Fibroblast of skin of right biceps (primary cell): ENCODE data around the gene RBMS3.
A peak's percentile ranks its signal among the peaks of the same experiment; 100 is the strongest.

Experiments used
- DNase-seq: peaks from one replicate; pipeline ENCODE4 v3.0.0-alpha.2; 2013

The RBMS3 gene

GRCh38 chr3:29694783-29695182, 413.9 kb downstream of the RBMS3 start:
- peak; percentile 98 for DNase-seq

DNA sequence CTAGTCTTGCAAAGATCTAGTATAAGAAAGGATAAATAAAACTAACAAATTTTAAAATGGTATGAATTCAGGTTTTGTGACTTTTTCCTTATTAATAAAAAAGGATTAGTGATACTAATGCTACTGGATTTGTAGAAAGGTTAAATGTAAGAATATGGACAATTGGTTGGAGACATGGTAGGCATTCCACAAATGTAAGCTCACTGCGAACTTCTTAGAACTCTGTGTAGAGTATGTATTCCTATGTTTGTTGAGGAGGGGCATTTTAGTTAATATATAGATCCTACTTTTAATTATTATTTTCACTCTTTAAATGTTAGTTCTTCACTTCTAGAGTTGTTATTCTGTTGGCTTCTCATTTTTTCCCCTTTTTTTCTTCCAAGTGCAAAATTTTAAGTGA, 414.3 kb downstream of the RBMS3 start:
- DNase-seq, result peak; percentile 40

- DNase-seq, result peak; percentile 83
Measured at GRCh38 chr3:29695643-29696198, 414.9 kb downstream of the RBMS3 start.

GRCh38 chr3:29696311-29696710, 415.4 kb downstream of the RBMS3 start:
- no peak for DNase-seq

DNA sequence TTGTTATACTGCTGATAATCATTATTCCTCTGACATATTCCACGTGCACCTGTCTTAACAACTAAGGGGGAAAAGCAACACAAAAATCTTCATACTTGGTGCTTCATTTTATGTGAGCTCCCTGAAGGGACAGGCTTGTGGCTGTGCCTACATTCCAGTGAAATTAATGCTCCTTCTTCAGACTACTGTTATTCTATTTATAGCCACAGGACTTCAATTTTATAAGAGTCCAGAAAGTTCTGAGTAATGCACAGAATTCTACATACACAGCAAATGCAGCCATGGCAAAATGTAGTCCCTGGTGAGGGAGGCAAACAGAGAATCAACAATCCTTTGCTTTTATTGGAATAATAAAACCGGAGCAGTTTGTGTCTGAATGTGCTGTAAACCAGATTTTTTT, 417.1 kb downstream of the RBMS3 start:
- DNase-seq, result peak; percentile 81

DNA sequence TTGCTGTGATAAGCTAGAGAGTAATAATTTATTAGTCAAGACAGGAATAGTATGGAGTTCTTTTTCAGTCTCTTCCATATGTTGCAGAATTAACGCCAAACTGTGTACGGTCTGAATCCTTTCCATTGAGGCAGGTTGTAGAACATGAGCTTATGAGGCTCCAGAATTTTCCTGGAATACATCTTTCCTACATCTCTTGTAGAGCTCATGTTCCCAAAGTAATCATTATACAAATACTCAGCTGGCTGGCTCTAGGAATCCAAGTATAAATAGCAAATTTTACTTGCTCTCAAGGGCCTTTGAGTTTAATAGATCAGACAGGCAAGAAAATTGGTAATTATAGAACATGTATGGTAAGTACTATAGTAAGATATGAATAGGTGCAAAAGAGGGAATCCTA, 419.4 kb downstream of the RBMS3 start:
- DNase-seq, result no peak

DNA sequence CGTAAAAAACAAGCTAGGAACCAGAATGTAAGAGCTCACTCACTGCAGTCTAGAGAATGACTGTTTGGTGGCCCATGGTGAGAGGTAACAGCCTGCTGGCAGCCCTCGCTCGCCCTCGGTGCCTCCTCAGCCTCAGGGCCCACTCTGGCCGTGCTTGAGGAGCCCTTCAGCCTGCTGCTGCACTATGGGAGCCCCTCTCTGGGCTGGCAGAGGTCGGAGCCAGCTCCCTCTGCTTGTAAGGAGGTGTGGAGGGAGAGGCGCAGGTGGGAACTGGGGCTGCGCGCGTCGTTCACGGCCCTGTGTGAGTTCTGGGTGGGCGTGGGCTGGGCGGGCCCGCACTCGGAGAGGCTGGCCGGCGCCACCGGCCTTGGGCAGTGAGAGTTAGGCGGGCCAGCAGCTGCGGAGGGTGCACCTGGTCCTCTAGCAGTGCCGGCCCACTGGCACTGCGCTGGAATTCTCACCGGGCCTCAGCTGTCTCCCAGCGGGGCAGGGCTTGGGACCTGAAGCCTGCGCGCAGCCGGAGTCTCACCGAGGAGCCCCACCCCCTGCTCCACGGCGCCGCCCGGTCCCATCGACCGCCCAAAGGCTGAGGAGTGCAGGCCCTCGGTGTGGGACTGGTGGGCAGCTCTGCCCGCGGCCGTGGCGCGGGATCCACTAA, 420.6 kb downstream of the RBMS3 start:
- DNase-seq, result no peak

GRCh38 chr3:29705906-29706844, 425.3 kb downstream of the RBMS3 start:
- no peak for DNase-seq

DNA sequence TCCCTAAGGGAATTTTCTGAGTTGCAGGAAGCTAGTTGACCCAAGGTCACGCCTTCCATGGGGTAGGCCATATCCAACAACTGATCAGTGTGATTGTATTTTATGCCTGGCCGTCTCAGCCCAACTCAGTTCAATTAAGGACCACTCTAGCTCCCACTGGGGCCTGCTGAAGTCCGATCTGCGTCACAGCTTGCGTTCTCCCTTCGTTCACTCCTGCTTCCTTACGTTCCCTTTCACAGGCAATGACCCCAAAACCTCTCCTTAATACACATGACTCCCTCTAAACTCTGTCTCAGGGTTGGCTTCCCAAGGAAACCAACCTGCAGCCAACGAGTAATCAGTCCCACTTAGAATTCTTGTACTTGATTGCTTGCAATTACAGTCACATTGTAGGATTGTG, 428.0 kb downstream of the RBMS3 start:
- no peak for DNase-seq

DNA sequence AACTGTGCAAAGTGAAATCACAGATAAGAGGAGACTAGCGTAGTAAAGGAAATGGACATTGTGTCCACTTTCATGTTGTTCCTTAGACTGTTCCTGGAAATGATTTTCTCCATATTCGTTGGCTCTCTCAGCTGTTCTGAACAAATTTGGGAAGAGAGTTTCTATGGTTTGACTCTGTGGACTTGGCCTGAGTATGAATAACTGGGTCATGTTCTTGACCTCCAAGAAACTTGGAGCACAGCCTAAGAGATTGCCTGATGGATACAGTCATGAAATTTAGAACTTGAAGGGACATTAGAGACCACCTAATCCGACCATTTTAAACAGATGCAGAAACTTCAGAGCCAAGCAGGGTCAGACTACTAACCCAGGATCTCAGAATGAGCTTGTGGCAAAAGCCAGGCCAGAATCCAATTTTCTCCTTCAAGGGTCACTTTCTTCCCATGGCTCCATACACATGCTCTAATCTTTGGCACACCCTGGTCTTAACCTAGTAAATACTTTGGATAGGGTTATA, 430.4 kb downstream of the RBMS3 start:
- DNase-seq, result no peak

DNA sequence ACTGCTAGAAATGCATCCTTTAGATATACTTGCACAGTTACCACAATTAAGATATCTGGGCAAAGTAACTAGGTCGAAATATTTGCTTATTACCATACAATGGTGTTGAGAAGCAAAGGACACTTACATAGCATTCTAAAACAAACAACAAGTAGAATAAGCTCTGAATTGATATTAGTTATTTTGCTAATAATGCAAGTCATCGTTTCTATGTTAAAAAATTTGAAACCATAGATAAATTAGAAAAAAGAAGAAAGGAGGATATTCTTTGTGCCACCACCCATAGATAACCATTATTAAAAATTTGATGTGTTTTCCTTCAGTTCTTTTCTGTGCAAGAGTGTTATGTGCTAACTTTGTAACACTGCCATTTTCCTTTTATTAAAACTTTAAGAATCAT, 435.3 kb downstream of the RBMS3 start:
- no peak for DNase-seq

GRCh38 chr3:29718661-29719065, 437.8 kb downstream of the RBMS3 start:
- DNase-seq, result peak; percentile 46

- no peak for DNase-seq
Measured at GRCh38 chr3:29720665-29721064, 439.8 kb downstream of the RBMS3 start.

DNA sequence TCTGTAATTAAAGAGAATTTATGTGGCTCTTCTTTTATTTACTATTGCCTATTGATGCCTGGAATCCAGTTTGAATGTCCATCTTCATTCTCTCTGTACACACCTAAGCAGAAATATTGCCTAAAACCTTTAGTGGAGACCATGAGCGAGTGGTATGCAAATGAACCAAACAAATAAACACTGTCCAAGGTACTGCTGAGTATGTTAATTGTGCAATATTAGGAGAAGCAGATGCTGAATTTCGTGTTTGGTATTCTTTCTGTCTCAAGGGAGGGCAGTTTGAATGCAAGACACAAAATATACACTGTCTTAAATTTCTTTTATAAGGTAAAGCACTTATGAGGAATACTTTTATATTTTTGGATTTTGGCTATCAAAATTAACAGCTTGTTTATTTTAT, 440.9 kb downstream of the RBMS3 start:
- no peak for DNase-seq

DNA sequence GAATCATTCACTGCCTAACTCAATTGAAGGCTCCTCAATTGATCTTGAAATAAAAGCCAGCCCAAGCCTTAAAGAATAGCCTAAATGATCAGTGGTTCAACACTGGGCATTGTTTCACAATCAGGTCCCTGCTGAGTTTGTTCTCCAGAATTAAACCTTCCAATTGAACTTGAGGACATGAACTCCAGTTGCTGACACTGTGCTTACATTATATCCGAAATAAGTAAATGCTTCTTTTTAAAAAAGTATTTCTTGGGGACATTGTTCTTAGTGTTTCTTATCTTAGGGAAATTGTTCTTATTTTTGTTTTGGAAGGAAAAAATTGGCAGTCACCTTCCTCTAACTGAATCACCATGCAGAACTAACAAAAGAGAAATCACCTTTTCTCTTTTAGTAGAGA, 450.2 kb downstream of the RBMS3 start:
- DNase-seq, result no peak

DNA sequence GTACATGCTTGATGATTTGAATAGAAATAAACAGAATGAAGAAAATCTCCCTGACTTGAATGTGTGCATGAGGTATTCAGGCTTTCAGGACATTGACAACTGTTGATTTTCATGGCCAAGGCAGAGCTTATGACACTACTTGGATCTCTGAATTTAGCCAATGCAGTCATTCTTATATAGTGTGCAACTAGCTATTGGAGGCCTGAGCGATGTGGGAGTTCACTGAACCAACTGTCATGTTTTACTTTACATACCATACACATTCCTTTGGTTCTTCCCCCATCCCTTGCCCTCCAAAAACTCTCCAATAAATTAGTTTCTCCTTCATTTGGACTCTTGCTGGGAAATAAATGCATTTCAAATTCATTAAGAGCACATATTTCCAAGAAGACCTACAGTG, 460.4 kb downstream of the RBMS3 start:
- DNase-seq, result peak; percentile 42

DNA sequence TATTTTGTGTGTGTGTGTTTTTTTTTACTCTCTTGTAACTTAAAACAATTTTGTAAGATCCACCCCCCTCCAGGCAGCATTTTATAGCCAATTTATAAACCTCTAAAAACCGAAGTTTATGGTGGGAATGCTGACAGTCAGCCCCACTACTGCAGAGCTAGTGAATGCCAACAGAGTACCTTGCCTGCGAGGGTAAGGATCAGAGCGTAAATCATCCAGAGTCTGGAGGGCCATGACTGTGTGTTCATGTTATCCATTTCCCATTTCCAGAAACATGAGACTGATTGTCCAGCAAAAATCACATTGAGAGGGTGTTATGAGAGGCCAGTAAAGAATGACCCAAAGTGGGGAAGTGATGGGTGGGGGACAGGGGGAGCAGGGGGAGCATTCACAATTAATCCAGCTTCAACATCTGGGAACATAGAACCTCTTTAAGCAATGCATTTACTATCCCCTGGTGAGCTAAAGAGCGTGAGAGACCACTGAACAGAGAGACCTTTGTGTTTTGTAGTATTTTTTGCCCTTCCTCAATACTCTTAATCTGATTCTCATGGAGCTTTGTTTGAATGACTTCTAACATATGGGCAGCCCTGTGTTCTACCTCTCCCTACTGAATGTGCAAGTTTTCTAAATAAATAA, 464.5 kb downstream of the RBMS3 start:
- no peak for DNase-seq

GRCh38 chr3:29746163-29746760, 465.4 kb downstream of the RBMS3 start:
- no peak for DNase-seq

DNA sequence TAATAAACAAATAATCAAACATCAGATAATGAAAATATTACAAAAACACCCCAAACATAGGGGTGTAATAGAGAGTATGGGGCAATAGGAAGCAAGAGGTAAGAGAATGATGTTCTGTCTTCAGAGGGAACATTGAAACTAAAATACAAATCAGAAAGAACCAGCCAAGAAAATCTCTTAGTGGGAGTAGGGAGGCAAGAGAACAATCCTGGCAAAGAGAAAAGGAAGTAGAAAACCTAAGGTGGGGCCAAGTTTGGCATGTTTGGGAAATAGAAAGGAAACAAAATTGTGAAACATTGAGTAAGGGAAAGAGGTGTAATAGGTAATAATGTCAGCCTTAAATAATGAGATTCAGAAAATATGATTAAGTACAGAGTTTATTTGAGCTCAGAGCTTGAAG, 467.1 kb downstream of the RBMS3 start:
- DNase-seq, result no peak

- DNase-seq, result no peak
Measured at GRCh38 chr3:29751647-29752314, 470.9 kb downstream of the RBMS3 start.

- DNase-seq, result no peak
Measured at GRCh38 chr3:29754346-29754745, 473.5 kb downstream of the RBMS3 start.

GRCh38 chr3:29755416-29755815, 474.5 kb downstream of the RBMS3 start:
- DNase-seq, result no peak
